SK-N-SH (cell line): ENCODE measurements around the gene LMNB1.

ENCODE experiments used
- CTCF ChIP-seq: fragments of 200-600 bp; sonication (generic); IDR thresholded peaks from 2 replicates; pipeline ENCODE4 v1.6.1; 2017; ENCODE audit warnings: antibody characterized with exemption, mild to moderate bottlenecking, moderate library complexity
- EZH2phosphoT487 ChIP-seq: fragments of 200-600 bp; sonication (generic); IDR thresholded peaks from 2 replicates; pipeline ENCODE4 v1.6.1; 2017; ENCODE audit warnings: low read depth, mixed run types, mild to moderate bottlenecking, antibody characterized with exemption, moderate library complexity, borderline replicate concordance
- JUND ChIP-seq: IDR thresholded peaks from 2 replicates; pipeline ENCODE4 v1.4.0; 2012
- NRF1 ChIP-seq: IDR thresholded peaks from 2 replicates; pipeline ENCODE4 v1.6.1; 2012; ENCODE audit warnings: low read depth, mild to moderate bottlenecking, low read length
- SMC3 ChIP-seq: IDR thresholded peaks from 2 replicates; pipeline ENCODE4 v1.6.1; 2012; ENCODE audit warnings: low read depth, low read length, improper control_type of control experiment
- TAF1 ChIP-seq: IDR thresholded peaks from 2 replicates; pipeline ENCODE4 v1.6.1; 2012; ENCODE audit warnings: low read depth, mild to moderate bottlenecking, low read length, moderate library complexity, borderline replicate concordance
- YY1 ChIP-seq: IDR thresholded peaks from 2 replicates; pipeline ENCODE4 v1.4.0; 2012; ENCODE audit warnings: low read depth, mild to moderate bottlenecking

GRCh38 chr5:126818736-126819135 lies 41.8 kb downstream of the LMNB1 start:
- TF ChIP-seq TAF1 (no peak), SMC3 (no peak), CTCF (no peak), YY1 (no peak), NRF1 (no peak), EZH2phosphoT487 (no peak), JUND (no peak)
